WERI-Rb-1 (cell line): ENCODE measurements around the gene BLOC1S3.

Source experiments
- DNase-seq: peaks from one replicate; pipeline ENCODE4 v3.0.0-alpha.2; 2020
- H3K27ac ChIP-seq: fragments of 250-450 bp; sonication (Bioruptor Pico); 2 replicates; pipeline ENCODE4 v1.5.1; 2020; ENCODE audit warnings: mild to moderate bottlenecking, moderate library complexity
- H3K27me3 ChIP-seq: fragments of 250-450 bp; sonication (Bioruptor Pico); 2 replicates; pipeline ENCODE4 v1.5.1; 2021; ENCODE audit warnings: mild to moderate bottlenecking, low read depth, moderate library complexity; ENCODE audit not compliant: insufficient read depth, severe bottlenecking
- H3K36me3 ChIP-seq: fragments of 250-450 bp; sonication (Bioruptor Pico); 2 replicates; pipeline ENCODE4 v1.5.1; 2020; ENCODE audit warnings: mild to moderate bottlenecking, moderate library complexity
- H3K4me3 ChIP-seq: 2 replicates; pipeline ENCODE4 v1.5.1; 2011; ENCODE audit warnings: low read depth, mild to moderate bottlenecking, control low read depth, low read length
- H3K9me3 ChIP-seq: fragments of 250-450 bp; sonication (Bioruptor Pico); 2 replicates; pipeline ENCODE4 v1.5.1; 2021; ENCODE audit warnings: mild to moderate bottlenecking, moderate library complexity; ENCODE audit not compliant: severe bottlenecking
- TF ChIP-seq, protein P1 (sequence below): IDR thresholded peaks from 2 replicates; pipeline ENCODE4 v1.5.1; 2011; ENCODE audit warnings: low read depth, mild to moderate bottlenecking, control low read depth, inconsistent platforms, low read length

BLOC1S3 gene

DNA sequence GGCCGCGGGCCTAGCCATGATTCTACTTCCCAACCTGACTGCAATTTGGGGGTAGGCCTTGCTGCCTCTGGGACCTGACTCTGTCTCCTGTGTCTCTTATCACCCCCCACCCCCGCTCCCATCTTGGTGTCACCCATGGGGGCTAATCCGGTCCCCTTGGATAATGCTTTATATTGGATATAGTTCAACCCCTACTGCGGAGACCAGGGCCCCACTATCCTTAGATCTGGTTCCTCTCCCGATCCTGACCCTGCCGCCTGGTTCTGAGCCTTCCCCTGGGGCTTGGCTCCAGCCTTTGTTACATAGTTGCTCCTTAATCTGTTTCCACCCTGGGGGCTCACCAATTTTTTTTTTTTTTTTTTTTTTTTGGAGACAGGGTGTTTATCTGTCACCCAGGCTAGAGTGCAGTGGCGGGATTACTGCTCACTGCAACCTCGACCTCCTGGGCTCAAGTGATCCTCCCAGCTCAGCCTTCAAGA, 1.3 kb downstream of the BLOC1S3 start:
- no peaks in the 10 kb centered on the region for H3K9me3 ChIP-seq
- H3K27me3 ChIP-seq: no peaks in the 10 kb centered on the region
- no peak for DNase-seq
- H3K27ac ChIP-seq: peak overlapping the region; percentile 77
- no peaks in the 10 kb centered on the region for H3K36me3 ChIP-seq
- TF ChIP-seq, protein P1, sequence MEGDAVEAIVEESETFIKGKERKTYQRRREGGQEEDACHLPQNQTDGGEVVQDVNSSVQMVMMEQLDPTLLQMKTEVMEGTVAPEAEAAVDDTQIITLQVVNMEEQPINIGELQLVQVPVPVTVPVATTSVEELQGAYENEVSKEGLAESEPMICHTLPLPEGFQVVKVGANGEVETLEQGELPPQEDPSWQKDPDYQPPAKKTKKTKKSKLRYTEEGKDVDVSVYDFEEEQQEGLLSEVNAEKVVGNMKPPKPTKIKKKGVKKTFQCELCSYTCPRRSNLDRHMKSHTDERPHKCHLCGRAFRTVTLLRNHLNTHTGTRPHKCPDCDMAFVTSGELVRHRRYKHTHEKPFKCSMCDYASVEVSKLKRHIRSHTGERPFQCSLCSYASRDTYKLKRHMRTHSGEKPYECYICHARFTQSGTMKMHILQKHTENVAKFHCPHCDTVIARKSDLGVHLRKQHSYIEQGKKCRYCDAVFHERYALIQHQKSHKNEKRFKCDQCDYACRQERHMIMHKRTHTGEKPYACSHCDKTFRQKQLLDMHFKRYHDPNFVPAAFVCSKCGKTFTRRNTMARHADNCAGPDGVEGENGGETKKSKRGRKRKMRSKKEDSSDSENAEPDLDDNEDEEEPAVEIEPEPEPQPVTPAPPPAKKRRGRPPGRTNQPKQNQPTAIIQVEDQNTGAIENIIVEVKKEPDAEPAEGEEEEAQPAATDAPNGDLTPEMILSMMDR: no peak
- peak overlapping the region; percentile 96 for H3K4me3 ChIP-seq

DNA sequence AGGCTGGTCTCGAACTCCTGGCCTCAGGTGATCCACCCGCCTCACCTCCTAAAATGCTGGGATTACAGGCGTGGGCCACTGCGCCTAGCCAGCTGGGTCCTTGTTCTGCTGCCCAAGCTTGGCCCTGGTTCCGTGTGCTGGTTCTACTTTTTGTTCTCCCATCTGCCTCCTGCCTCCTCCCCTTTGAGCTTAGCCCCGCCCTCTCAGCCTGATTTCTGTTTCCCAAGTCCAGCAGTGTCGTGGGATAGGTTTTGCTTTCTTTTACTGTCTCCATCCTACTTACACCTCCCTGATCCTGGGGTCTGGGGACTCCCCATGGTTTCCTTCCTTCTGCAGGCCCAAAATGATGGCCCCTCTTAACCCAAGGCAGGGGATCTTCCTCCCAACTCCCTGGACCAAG, 2.4 kb downstream of the BLOC1S3 start:
- DNase-seq: no peak
- Histone ChIP-seq H3K4me3 (no peak overlapping the region), H3K36me3 (no peaks in the 10 kb centered on the region), H3K9me3 (no peaks in the 10 kb centered on the region), H3K27ac (no peak overlapping the region), H3K27me3 (no peaks in the 10 kb centered on the region)
- TF ChIP-seq, protein P1: no peak

DNA sequence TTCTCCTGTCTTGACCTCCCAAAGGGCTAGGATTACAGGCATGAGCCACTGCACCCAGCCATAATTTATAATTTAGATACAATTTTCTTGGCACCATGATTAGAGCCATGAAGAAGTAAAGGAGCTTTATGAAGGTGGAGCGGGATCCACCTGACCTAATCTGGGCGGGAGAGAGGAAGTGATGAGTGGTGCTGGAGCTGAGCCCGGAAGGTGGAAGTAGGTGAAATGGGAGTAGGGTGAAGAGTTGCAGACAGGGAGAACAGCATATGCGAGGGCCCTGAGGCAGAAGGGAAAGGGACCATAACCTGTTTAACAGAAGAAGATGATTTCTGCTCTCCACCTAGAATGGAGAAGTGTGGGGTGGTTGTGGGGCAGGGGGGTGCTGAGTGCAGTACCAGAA, 4.2 kb downstream of the BLOC1S3 start:
- Histone ChIP-seq H3K36me3 (no peaks in the 10 kb centered on the region), H3K27me3 (no peaks in the 10 kb centered on the region), H3K9me3 (no peaks in the 10 kb centered on the region), H3K4me3 (no peak overlapping the region), H3K27ac (no peak overlapping the region)
- DNase-seq: no peak
- TF ChIP-seq, protein P1: no peak

DNA sequence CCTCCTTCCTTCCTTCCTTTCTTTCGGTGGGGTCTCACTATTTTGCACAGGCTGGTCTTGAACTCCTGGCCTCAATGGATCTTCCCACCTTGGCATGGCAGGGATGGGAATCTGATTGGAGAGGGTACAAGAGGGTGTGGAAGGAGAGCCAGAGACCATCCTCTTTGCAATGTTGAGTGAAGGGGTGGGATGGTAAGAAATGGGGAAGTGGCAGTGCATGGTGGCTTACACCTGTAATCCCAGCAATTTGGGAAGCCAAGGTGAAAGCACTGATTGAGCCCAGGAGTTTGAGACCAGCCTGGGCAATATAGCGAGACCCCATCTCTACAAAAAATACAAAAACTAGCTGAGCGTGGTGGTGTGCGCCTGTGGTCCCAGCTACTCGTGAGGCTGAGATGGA, 5.5 kb downstream of the BLOC1S3 start:
- Histone ChIP-seq H3K4me3 (no peak overlapping the region), H3K9me3 (no peaks in the 10 kb centered on the region), H3K27me3 (no peaks in the 10 kb centered on the region), H3K36me3 (no peaks in the 10 kb centered on the region), H3K27ac (no peak overlapping the region)
- TF ChIP-seq, protein P1: no peak
- no peak for DNase-seq

DNA sequence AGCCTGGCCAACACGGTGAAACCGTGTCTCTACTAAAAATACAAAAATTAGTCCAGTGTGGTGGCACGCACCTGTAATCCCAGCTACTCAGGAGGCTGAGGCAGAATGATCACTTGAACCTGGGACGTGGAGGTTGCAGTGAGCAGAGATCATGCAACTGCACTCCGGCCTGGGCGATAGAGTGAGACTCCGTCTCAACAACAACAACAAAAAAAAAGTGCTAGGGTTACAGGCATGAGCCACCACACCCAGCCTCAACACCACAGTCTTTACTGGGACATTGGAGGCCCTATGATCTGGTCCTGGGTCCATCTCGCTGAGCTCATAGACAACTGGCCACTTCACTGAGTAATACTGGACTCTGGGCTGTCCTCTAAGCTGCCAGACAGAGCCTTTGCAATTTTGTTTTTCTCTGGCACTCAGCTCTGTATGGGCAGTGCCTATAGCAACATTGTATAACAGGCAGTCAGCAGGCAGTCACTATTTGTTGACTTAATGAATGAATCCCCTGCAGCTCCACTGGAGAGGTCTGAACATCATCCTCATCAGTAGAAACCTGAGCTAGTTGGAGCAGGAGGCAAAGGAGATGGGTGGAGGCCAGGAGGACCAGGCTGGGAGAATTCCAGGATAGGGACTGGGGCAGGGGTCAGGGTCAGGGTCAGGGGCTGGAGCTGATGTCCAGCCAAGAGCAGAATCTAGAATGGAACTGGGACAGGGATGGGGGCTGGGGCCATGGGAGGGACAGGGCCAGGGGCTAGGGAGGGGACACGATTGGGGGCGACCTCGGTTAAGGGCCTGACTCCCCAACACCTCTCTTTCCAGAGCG, 8.1 kb downstream of the BLOC1S3 start:
- Histone ChIP-seq H3K9me3 (no peaks in the 10 kb centered on the region), H3K36me3 (no peaks in the 10 kb centered on the region), H3K4me3 (no peak overlapping the region), H3K27ac (no peak overlapping the region), H3K27me3 (no peaks in the 10 kb centered on the region)
- no peak for DNase-seq
- TF ChIP-seq, protein P1: no peak
